HG03045 (cell line): ENCODE data around the gene VEGFC.

Source experiments
- ATAC-seq: cut with Tn5 transposase; IDR thresholded peaks from one replicate; pipeline ENCODE4 v1.9.1; 2021; ENCODE audit warnings: mild to moderate bottlenecking, moderate library complexity; ENCODE audit not compliant: unreplicated experiment

The VEGFC gene

GRCh38 chr4:176798540-176798939, 5.8 kb upstream of the VEGFC start:
- no peak for ATAC-seq

DNA sequence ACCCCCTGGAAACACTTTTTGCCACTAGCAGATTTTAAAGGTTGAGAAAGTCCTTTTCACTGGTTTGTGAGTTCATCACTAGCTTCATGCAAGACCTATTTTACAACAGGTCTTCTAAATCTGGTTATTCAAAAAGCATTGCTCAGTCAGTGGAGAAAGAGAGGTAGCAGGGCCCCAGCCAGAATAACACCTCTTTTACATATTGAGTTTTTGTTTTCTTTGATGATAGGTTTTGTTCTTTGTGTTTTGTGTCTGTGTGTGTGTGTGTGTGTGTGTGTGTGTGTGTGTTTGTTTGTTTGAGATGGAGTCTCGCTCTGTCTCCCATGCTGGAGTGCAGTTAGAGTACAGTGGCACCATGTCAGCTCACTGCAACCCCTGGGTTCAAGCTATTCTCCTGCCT, 2.7 kb upstream of the VEGFC start:
- no peak for ATAC-seq

DNA sequence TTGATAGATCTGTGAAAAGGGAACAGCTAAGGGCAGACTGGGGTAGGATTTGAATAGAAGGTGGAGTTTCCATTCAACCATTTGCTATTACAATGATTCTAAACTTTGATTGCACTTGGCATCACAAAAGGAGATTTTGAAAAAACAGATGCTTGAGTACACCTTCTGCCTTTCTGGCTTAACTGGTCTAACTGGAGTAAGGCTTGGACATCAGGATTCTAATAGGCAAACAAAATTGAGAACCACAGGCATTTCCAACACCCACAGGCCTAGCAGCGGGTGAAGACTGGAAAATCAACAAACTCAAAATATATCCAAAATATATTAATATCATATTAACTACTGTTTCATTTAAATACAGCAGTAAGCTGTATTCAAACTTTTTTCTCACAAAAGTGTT, 1.9 kb upstream of the VEGFC start:
- ATAC-seq = no peak

DNA sequence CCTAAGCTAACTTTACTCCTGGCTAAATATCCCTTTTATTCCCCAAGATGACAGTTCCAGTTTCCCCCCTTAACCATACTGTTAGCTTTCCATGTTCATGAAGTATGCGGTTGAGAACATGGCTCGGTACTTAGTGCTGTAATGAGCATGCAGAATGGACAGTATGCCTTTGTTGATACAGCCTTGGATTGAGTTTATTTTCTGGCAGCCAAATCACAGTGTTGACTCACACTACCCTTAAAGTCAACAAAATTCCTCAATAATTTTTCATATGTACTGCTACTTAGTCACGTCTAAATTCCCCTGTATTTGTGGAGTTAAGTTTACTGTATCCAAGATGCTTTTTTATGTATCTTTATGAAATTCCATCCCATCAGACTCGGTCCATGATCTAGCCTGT, 1.4 kb upstream of the VEGFC start:
- no peak for ATAC-seq

- ATAC-seq = no peak
These were observed 411 bp upstream of the VEGFC start for GRCh38 chr4:176793060-176793605.

DNA sequence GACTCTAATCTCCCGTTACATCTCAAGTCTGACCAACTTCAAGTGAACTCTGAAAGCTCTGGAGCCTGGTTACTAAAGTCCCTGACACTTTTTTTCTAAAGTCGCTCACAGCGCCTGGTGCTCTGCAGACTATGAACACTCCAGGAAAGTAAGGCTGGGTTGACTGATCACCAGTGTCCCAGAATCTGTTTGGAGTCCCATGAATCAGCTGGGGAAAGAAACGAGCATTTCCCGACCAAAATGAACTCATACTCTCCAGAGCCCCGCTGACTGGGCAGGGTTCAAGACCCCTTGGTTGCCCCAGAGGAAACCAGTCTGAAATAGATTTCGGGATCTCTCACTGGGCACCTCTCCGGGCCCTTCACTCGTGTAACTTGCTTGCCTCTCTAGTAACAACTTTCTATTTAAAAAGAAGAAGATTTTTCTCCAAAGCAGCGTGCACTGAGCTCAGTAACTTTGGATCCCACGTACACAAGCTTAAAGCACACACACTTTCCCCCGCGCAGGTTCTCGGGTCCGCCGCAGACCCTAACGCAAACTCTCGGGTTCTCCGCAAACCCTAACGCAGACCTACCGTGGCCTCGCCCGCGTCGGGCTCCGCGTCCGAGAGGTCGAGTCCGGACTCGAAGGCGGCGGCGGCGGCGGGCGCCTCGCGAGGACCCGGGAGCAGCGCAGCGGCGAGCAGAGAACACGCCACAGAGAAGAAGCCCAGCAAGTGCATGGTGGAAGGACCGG, 964 bp downstream of the VEGFC start:
- ATAC-seq = peak; percentile 10

DNA sequence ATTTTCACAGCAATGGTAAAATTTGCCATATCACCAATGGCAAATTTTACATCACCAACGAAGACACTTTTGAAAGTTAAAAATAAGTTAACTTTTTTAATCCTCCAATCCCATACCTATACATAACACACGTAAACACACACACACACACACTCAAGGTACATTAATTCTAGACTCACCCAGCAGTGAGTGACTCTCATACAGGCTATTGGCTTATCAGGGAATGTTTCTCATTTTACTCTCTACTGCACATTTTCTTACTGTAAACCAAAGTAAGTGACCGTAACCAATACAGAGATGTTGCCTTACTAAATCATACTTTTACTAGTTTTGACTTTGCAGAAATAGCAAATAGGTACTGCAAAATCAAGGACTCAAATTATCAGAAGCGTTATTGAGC, 2.3 kb downstream of the VEGFC start:
- ATAC-seq = no peak

DNA sequence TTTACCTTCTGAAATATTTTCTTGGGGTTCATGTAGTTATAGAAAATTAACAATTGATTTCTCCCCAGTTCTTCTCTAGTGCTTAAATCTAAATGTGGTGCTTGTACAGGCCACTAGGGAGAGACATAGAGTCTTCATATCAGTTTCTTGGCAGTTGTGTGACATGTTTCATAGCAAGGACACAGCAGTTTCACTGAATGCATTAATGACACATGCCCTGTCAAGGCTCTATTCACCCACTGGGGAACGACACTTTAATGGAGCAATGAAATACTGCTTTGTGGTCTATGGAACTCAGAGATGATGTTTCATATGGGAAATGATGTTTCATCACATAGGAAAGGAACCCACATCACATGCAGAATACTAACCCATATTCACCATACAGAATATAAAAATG, 2.8 kb downstream of the VEGFC start:
- peak; percentile 58 for ATAC-seq

- ATAC-seq = no peak
These were observed 3.8 kb downstream of the VEGFC start for GRCh38 chr4:176788971-176789370.

- no peak for ATAC-seq
These were observed 4.5 kb downstream of the VEGFC start for GRCh38 chr4:176788248-176788647.

GRCh38 chr4:176784816-176785215, 7.9 kb downstream of the VEGFC start:
- ATAC-seq = no peak

- no peak for ATAC-seq
These were observed 9.9 kb downstream of the VEGFC start for GRCh38 chr4:176782794-176783193.

DNA sequence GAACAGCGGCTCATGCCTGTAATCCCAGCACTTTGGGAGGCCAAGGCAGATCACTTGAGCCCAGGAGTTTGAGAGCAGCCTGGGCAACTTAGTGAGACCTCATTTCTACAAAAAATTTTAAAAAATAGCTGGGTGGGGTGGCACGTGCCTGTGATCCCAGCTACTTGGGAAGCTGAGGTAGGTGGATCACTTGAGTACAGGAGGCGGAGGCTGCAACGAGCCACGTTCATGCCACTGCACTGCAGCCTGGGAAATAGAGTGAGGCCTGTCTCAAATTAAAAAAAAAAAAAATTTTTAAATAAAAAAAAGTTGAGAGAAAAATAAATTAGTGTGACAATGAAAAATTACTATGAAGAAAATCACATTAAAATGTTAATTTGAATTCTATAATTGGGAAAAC, 10.5 kb downstream of the VEGFC start:
- no peak for ATAC-seq

GRCh38 chr4:176781739-176782100, 11.0 kb downstream of the VEGFC start:
- no peak for ATAC-seq

GRCh38 chr4:176780995-176781738, 11.6 kb downstream of the VEGFC start:
- no peak for ATAC-seq

GRCh38 chr4:176779421-176779820, 13.3 kb downstream of the VEGFC start:
- ATAC-seq = no peak

GRCh38 chr4:176778491-176778890, 14.2 kb downstream of the VEGFC start:
- ATAC-seq = no peak

DNA sequence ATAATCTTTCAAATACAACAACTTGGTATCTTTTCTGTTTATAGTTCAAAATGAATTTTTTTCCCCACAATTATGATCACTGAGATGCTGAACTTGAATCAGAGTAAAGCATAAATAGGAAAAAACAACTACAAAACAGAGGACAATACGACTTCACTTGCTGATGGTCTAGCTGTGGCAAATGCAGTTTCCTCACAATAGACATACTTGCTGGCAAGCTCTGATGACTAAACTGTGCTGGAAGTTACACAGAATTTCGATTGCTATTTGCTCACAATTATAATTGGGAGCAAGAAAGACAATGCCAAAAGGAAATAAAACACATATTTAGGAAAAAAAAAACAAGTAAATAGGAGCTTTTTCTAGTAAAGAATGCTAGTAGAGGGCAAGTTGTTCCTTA, 14.7 kb downstream of the VEGFC start:
- ATAC-seq = no peak

- no peak for ATAC-seq
These were observed 17.4 kb downstream of the VEGFC start for GRCh38 chr4:176775338-176775737.

DNA sequence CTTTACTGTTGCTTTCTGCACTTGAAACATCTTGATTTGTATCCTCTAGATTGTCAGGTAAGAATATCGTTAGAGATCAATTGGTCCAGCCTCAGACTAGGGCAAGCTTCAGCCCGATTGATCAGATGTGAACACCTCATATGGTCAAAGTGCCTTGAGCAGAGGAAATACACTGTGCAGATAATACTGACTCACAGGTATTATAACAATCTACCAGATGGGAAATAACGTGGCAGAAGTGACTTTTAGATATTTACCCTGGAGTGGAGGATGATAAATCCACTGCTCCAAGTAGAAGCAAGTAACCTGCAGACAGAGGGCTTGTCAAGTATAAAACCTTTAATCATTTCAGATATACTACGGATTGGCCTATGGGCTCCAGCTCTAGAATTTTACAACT, 17.9 kb downstream of the VEGFC start:
- ATAC-seq = no peak

DNA sequence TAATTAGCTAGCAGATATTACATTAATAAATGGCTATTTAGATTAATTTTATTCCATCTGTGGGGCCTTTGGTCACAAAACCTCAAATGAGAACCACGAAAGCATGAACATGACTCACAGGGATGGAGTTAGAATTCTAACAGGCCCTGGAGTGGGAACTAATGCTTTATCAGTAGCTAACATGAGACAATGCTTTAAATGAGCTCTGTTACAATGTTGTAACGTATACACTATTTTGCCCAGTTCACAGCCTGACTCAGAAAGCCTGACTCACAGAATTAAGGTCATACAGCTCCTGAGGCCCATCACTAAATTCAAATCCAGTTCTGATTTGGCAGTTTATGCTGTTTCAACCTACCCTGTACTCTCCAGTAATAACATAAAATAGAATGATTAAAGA, 23.2 kb downstream of the VEGFC start:
- ATAC-seq = no peak

DNA sequence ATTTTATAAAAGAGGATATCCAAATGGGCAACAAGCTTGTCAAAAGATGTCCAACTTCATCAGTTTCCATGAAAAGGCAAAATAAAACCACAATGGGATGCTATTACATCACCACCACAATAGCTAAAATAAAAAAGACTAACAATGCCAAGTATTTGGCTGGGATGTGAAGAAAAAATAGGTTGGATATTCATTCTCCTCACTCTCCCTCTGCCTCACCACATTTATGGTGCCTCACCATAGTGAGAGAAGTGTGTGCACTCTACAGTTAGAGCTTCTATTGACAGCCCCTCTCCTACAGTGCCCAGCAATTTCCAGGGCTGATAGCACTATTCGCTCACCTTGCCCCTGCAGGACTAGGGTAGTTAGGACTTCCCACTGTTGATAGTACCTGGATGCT, 25.5 kb downstream of the VEGFC start:
- ATAC-seq = no peak
